ENCODE results near the gene SOX5.

DNA sequence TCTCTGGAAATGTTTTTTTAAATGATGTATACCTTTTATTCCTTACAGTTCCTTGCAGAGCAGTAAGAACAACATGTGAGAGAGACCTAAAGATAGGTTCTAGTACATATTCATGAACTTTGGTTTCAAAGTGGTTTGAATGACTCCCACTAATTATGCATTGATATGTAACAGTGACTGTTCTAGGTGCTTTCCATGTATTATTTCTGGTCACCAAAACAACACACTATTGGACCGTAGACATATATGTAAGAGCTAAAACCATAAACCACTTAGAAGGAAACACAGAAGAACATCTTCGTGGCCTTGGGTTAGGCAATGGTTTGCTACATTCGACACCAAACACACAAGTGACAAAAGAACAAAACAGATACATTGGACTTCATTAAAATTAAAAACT is 37.9 kb downstream of the SOX5 start:
- TF ChIP-seq, protein P1, sequence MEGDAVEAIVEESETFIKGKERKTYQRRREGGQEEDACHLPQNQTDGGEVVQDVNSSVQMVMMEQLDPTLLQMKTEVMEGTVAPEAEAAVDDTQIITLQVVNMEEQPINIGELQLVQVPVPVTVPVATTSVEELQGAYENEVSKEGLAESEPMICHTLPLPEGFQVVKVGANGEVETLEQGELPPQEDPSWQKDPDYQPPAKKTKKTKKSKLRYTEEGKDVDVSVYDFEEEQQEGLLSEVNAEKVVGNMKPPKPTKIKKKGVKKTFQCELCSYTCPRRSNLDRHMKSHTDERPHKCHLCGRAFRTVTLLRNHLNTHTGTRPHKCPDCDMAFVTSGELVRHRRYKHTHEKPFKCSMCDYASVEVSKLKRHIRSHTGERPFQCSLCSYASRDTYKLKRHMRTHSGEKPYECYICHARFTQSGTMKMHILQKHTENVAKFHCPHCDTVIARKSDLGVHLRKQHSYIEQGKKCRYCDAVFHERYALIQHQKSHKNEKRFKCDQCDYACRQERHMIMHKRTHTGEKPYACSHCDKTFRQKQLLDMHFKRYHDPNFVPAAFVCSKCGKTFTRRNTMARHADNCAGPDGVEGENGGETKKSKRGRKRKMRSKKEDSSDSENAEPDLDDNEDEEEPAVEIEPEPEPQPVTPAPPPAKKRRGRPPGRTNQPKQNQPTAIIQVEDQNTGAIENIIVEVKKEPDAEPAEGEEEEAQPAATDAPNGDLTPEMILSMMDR (IDR thresholded peaks at IDR 0.05) = no peak
- TF ChIP-seq POLR2A (IDR thresholded peaks at IDR 0.05) = no peak
